GM21825 (cell line): ENCODE data around the gene SLC4A2.

Experiments used
- ATAC-seq: cut with Tn5 transposase; IDR thresholded peaks from one replicate; pipeline ENCODE4 v1.9.1; 2021; ENCODE audit warnings: mild to moderate bottlenecking, moderate library complexity; ENCODE audit not compliant: unreplicated experiment

Gene SLC4A2

DNA sequence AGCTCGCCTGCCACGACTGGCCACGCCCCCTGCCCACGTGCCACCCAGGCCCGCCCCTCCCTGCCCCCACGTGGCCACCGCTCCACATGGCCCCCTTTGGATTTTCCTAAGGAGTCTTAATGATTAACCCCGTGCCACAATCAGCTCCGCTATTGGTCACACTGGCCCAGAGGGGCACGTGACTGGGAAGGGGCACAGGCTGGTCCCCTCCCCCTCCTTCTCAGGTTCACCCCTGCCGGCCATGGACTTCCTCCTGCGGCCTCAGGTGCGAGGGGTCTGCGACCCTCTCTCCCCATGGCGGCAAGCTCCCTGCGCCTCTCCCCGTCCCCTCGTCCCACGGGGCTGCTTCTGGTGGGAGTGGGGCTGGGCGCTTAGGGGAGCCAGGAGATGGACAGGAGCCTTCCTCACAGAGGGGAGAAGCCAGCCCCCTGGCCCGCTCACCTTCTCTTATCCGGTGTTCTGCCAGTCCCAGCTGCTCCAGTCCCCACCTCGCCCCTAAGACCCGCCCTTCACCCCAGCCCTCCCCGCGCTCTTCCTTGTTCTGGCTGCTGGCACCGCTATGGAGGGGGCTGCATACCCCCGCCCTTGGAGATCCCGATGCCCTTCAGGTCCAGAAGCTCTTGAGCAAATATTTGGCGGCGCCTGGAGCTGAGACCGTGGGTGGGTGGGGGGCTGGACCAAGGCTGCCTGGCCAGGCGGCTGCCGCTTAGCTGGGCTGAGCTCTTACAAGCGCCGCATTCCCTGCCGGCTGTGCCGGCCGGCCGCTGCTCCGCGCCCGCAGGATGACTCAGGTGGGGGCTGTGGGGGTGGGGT is 3.2 kb downstream of the SLC4A2 start:
- no peak for ATAC-seq

DNA sequence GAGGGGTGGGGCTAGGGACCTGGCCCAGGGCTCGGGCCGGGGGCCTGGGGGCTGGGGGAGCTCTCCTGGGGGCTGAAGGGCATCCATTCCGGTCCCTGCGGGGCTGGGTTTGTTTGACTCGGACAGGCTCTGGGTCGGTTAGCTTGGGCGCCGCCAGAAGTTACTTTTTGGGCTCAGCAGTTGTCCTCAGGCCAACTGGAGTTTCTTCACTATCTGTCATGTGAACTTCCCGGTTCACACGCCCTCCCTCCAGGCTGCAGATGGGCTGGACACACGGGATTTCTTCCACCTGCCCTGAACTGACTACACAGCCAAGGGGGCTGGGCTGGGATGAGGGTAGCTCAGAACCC is 3.8 kb downstream of the SLC4A2 start:
- no peak for ATAC-seq

DNA sequence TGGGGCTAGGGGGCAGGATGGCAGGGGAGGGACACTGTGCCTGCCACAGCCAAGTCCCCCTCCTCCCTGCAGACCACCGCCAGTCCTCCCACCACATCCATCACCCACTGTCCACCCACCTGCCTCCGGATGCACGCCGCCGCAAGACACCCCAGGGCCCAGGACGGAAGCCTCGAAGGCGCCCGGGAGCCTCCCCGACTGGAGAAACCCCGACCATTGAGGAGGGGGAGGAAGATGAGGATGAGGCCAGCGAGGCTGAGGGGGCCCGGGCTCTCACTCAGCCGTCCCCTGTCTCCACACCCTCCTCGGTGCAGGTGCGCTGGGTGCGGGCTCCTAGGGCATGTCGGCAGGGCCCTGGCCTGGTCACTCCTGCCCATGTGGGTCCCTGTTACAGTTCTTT is 5.1 kb downstream of the SLC4A2 start:
- no peak for ATAC-seq

DNA sequence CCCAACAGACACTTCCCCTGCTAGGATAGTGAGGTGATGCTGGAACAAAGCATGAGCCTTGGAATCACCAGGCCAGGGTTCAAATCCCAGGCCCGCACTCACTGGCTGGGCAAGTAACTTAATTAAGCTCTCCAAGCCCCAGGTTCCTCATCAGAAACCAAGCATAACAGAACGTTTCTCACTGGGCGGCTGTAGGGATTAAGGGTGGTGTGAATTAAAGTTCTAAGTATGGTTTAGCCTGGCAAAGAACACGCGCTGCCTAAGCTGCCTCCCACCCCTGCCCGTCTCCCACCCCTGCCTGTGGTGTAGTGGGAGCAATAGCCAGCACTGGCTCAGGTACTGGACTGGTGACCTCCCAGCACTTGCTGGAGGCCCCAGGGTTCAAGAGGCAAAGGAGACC is 5.6 kb downstream of the SLC4A2 start:
- ATAC-seq: no peak

DNA sequence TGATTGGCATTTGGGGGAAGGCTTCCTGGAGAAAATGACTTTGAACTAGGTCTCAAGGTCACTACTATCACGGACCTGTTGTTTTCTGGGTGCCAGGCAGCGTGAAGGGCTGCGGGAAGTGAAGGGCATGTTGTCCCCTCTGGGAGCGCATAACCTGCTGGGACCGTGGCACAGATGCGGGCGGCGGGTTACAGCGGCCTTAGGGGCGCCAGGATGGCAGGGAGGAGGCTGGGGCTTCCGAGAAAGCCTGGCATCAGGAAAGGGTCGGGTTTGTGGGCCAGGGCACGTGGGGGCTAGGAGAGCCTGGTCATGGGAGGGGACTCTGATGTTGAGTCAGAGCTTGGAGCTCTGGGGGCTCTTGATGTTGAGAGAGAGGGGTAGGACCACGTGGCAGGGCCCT is 6.1 kb downstream of the SLC4A2 start:
- no peak for ATAC-seq

DNA sequence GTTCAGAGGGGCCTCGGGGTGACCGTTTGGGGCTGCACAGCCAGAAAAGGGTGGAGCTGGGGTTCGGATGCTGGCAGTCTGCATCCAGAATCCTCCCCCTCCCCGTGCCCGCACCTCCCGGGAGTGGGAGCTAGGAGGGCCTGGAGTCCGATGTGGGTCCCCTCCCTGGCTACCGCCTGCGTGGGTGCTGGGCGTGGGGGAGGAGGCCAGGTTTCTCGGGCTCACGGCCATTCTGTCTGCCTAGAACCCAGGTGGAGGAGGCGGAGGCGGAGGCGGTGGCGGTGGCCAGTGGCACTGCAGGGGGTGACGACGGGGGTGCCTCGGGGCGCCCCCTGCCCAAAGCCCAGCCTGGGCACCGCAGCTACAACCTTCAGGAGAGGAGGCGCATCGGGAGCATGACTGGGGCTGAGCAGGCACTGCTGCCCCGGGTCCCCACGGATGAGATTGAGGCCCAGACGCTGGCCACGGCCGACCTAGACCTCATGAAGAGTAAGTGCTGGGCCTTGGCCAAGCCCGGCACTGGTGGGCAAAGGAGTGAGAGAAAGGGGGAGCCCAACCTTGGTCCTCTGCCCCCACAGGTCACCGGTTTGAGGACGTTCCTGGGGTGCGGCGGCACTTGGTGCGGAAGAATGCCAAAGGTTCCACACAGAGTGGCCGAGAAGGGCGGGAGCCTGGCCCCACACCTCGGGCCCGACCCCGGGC is 7.0 kb downstream of the SLC4A2 start:
- no peak for ATAC-seq

DNA sequence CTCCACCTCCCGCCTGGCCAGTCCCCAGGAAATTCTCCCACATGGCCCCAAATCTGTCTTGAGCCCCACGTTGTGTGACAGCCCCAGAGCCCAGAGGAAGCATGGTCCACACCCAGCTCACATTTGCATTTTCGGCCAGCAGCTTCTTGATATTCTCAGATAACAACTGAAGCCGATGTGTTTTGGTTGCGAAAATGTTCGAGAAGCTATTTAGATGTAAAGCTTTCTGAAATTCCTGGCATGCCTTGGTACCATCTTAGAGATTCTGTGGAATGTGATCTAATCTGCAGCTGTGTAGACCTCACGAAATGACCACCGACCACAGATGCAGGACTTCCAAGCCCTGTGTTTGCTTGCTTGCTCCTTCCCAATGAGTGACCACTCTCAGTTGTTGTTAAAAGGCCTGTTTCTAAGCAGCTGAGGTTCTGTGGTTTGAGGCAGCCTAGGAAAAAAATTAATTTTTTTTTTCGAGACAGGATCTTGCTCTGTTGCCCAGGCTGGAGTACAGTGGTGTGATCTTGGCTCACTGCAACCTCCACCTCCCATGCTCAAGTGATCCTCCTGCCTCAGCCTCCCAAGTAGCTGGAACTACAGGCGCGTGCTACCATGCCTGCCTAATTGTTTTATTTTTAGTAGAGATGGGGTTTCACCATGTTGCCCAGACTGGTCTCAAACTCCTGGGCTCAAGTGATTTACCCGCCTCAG is 8.8 kb downstream of the SLC4A2 start:
- no peak for ATAC-seq

DNA sequence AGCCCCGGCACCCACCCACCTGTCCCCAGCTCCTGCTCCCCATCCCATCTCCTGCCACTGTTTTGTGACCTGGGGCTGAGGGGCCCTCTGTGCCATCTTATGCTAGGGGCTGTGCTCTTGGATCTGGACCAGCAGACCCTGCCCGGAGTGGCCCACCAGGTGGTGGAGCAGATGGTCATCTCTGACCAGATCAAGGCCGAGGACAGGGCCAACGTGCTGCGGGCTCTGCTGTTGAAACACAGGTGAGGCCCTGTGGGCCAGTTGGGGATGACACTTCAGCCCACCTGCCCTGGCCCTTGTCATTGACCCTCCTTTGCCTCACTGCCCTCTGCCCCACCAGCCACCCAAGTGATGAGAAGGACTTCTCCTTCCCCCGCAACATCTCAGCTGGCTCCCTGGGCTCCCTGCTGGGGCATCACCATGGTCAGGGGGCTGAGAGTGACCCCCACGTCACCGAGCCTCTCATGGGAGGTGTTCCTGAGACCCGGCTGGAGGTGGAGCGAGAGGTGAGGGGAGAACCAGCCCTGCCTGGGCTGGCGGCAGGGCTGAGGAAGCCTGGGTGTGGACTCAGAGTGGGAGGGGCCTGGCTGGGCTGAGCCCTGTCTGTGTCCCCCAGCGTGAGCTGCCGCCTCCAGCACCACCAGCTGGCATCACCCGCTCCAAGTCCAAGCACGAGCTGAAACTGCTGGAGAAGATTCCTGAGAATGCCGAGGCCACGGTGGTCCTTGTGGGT is 10.6 kb downstream of the SLC4A2 start:
- ATAC-seq: no peak

DNA sequence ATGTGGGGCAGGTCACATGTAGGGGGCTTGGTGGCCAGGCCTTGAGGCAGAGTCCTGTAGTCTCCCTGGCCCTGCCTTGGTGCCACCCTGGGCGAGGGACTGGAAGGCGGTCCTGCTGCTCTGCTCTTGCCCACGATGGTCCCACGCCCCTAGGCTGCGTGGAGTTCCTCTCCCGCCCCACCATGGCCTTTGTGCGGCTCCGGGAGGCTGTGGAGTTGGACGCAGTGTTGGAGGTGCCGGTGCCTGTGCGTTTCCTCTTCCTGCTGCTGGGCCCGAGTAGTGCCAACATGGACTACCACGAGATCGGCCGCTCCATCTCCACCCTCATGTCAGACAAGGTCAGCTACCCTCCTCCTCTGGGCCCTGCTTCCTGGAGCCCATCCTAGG is 11.2 kb downstream of the SLC4A2 start:
- ATAC-seq: no peak

DNA sequence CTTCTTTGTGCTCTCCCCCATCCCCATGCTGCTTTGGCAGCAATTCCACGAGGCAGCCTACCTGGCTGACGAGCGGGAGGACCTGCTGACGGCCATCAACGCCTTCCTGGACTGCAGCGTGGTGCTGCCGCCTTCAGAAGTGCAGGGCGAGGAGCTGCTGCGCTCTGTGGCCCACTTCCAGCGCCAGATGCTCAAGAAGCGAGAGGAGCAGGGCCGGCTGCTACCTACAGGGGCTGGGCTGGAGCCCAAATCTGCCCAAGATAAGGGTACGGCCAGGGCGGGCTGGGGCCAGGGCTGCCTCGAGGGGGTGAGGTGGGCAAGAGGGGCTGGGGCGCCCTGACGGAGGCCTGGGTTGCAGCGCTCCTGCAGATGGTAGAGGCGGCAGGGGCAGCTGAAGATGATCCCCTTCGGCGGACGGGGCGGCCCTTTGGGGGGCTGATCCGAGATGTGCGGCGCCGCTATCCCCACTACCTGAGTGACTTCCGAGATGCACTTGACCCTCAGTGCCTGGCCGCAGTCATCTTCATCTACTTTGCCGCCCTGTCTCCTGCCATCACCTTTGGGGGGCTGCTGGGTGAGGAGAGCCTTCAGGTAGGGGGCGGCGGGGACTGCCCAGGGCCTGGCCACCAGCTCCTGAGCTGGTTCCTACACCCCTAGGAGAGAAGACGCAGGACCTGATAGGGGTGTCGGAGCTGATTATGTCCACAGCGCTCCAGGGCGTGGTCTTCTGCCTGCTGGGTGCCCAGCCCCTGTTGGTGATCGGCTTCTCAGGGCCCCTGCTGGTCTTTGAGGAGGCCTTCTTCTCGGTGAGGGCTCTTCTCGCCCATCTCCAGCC is 11.9 kb downstream of the SLC4A2 start:
- ATAC-seq: no peak

DNA sequence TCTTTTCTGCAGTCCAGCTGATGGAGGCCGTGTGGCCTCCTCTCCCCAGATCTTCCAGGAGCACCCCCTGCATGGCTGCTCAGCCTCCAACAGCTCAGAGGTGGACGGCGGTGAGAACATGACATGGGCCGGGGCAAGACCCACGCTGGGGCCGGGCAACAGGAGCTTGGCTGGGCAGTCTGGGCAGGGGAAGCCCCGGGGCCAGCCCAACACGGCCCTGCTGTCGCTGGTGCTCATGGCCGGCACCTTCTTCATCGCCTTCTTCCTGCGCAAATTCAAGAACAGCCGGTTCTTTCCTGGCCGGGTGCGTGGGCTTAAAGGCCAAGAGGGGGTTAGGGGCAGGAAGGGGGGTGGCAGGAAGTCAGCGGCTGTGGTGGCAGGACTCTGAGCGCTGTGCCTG is 14.6 kb downstream of the SLC4A2 start:
- ATAC-seq: no peak

DNA sequence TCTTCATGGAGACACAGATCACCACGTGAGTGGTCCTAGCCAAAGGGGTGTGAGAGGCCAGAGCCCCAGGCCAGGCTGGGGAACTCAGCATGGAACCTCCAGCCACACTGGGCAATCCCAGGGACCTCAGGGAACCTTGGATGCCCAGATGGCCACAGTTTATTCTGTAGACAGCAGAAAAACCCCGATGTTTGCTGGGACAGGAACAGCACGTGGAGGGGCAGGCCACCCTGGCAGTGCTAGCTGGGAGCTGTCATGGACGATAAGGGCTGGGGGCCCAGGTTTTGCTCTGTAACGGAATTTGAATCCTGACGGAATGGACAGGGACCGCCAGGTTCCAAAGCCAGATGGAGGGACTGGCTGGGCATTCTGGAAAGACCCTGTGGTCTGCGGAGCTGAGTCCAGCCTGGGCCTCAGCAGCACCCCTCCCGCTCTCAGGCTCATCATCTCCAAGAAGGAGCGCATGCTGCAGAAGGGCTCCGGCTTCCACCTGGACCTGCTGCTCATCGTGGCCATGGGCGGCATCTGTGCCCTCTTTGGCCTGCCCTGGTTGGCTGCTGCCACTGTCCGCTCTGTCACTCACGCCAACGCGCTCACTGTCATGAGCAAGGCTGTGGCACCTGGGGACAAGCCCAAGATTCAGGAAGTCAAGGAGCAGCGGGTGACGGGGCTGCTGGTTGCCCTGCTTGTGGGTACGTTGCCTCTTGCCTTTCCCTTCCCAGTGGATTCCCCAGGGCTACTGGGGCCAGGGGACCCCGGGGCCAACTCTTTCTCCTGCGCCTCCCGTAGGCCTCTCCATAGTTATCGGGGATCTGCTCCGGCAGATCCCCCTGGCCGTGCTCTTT is 15.7 kb downstream of the SLC4A2 start:
- ATAC-seq: no peak

DNA sequence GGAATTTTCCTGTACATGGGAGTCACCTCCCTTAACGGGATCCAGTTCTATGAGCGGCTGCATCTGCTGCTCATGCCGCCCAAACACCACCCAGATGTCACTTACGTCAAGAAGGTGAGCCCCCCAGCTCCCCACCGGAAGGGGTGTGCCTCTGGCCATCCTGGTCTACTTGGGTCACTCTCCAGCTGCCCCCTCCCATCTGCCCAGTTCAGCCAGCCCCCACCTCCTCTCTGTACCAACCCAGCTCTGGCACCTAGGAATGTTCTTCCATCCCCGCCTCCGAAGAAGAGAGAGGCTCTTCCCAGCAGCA is 16.2 kb downstream of the SLC4A2 start:
- ATAC-seq: no peak

DNA sequence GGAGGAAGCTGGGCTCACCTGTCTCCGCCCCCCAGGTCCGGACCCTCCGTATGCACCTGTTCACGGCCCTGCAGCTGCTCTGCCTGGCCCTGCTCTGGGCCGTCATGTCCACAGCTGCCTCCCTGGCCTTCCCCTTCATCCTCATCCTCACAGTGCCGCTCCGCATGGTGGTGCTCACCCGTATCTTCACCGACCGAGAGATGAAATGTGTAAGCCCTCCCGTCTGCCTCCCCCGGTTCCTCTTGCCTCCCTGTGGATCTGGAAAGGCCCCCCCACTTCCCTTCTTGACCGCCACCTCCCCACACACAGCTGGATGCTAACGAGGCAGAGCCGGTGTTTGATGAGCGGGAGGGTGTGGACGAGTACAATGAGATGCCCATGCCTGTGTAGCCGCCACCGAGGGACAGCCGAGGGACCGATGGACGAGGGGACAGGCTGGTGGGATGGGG is 16.6 kb downstream of the SLC4A2 start:
- no peak for ATAC-seq

DNA sequence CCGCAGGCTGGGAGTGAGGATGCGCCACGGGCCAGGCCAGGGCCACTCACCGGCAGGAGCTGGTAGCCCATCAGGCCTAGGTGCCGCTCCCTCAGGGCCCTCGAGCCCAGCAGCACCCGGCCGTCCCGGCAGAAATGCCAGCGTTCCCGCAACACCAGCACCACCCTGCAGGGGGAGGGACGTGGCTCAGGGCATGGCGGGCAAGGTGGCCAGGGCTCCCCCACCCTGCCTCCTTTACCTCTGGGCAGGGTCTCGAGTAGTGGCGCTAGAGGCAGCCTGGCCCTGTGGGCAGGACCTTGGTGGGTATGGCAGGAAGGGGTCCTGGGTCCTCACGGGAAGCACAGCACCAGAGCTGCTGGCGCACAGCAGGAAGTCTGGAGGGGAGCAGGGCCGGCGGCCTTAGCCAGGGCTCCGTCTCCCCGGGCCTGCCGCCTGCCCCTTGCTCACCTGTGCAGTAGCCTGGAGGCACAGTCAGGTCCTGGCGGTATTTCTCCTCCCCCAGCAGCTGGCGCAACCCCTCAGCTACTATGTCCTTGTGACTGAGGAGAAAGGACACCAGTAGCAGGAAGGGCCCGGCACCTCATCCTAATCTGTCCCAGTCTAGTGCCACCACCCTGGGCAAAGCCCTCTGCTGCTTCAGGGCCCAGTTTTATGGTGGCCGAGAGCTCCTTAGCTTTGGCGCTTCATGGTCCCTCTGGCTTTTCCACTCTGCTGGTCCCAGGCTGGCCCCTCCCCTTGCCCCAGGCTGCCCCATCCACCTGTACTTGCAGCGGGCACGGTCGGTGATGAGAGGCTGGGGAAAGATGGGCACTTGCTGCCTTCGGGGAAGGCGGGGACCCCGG is 17.7 kb downstream of the SLC4A2 start:
- no peak for ATAC-seq

DNA sequence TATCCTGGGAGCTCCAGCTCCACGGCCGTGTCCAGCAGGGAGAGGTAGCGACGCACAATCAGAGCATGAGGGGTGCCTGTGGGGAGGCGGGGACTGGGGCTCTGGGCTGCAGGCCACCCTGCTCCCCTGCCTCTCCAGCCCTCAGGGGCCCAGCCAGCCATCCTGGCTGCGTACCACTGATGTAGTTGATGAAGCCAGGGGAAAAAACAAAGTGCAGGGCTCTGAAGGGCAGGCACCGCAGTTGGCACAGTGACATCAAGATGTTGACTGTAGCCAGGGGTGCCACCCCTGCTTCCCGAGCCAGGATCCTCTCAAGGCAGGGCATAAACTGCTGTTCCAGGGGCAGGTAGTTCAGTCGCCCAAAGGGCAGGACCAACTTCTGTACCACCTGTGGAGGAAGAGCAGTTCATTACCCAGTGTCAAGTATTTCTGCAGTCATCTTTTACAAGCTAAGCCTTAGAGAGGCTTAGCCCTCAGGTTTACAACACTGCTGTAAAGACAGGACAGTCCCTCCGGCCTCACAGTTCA is 18.4 kb downstream of the SLC4A2 start:
- ATAC-seq: no peak

DNA sequence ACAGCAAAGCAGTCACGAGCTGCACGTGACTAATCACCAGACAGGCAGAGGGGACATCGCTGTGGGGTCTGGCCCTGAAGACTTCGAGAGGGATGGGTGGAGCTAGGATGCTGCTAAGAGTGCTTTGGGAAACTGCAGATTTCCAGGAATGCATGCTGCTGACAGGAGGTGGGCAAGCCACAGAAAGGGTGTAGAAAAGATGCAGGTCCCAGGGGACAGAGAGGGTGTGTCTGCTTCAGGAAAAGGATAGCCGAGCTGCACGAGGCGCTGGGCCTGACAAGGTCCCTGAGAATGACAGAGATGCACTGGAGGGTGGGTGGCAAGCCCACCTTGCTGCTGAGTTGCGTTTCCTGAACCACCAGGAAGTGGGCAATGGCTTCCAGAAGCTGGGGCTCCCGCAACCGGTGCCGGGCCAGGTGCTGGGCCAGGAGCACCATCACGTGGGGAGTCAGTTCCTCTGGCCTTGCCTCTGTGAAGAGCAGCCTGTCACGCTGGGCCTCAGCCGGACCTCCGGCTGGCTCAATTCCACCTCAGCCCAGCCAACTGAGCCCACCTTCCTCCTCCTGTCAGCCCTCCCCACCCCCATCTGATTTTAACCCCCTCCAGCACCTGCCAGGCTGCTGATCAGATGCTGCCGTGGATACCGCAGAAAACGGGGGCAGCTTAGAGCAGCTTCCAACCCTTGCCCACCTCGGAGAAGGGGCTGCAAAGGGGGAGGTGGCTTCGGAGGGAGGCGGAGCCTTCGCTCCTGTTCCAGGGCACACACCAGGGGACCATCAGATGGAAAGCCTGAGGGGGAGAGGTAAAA is 19.0 kb downstream of the SLC4A2 start:
- no peak for ATAC-seq
